Right lung (tissue), 5 donors: ENCODE measurements around the gene CCNA2. TPM values are rescaled to one million over a fixed set of nuclear protein-coding genes. Genes with fewer than 3 reads are reported as not detected.

ENCODE experiments used
- DNase-seq, 2 donors: peaks; one replicate each; pipeline ENCODE4 v3.0.0-alpha.2; 2013
- polyA plus RNA-seq, 5 donors: library from polyadenylated mRNA; unstranded; fragments of 120-200 nt; gene quantifications; one replicate each; pipeline versions ENCODE4 v1.2.1 to v1.2.3, GENCODE V29; 2013; ENCODE audit warnings: inconsistent platforms in 1 of 5, low replicate concordance in 1 of 5; ENCODE audit not compliant: insufficient read length in 5 of 5, insufficient read depth in 1 of 5

The CCNA2 gene
- polyA plus RNA-seq, 5 donors: 22.5 to 75.7 (median 39.3) TPM

DNA sequence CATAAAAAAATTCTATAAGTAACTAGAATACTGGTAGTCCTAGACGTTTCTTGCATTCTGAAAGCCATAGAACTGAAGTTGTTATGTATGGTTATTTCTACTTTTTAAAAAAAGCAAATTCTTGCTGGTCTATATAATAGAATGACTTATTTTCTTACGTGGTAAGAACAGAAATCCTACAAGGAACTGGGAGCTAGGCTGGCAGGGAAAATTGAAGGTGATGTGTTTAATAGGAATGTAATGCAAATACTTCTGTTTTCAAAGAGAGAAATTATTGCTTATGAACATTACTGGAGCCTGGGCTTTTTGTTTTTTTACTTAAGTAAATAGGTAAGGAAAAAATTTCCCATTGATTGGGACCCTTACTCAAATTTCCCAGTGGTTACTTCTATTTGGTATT lies 8.9 kb downstream of the CCNA2 start:
- DNase-seq: no peak

DNA sequence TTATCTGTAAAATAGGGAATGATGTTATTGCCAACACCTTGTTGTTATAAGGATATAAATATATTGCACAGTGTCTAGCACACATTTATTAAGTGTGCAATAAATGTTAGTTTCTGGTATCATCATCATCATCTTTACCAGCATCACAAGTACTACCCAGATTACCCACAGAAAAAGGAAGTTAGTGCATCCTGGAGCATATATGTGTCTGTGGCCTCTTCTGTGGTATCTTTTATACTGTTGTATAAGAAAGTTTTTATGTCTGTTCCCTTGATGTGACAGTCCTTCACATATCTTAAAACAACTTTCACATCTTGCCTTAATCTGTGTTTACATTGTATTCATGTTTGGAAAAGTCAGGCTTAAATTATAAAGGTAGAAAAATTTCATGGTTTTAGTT lies 12.6 kb downstream of the CCNA2 start:
- no peak for DNase-seq

DNA sequence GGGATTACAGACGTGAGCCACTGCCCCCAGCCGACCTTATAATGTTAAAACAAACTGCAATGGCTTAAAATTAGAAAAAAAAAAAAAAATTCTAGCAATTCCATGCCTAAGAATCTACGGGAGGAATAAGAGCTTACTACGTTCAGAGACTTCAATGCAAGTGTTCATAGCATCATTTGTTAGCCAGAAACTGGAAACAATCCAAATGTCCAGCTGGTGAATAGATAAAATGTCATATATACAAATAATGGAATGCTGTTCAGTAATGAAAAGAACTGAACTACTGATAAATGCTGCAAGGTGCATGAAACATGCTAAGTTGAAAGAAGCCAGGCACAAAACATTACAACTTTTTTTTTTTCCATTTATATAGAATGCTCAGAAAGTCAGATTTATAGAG lies 17.3 kb downstream of the CCNA2 start:
- DNase-seq: no peak

DNA sequence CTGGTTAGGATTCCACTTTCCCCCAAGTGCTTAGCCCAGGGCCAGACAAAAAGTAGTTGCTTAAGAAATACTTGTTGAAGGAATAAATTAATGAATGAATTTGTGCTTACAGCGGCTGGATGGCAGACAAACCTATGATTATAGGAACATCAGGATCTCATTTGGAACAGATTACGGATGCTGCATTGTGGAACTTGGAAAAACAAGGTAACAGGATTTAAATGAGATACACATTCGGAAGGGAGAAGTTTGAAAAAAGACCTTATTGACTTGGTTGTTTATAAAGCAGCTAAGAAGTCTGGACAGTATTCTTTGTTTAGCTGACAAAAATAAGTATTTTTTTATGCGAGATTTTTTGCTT lies 22.0 kb downstream of the CCNA2 start:
- no peak for DNase-seq

DNA sequence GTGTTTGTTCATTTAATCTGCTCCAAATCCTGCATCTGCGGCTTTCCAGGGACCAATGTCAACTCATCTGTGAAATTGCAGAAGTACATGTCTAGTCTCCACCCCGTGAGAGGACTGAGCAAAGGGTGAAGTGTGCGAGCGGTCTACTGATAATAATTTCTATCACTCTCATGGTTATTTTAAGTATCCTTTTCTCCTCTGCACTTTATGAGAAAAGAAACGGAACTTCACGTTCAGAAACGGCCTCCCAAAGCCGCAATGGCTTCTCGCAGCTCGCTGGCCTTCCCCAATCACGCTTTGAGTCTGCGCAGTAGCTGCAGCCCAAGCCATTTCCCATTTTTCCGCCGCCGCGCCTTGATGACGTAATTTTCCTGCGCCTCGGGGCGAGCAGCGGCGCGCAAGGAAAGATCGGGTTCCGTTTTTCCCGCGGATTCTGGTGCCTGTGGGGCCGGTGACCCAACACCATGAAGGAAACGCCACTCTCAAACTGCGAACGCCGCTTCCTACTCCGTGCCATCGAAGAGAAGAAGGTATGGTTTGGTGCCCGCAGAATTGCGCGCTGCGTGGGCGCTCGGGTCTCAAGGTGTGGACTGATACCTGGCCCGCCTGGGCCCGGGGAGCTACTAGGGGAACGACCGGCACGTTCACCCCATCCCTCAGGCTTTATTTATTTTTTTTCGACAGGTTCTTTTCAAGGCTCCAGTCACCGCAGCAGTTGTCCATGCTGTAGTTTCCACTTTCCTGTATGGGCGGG lies 22.5 kb downstream of the CCNA2 start, which contains the start of gene EXOSC9:
TSS of gene EXOSC9 (plus strand) at position 363 of the 754 bp plus-strand sequence. CDS start at position 465, 102 bp downstream.
- DNase-seq: peak; percentile 95

DNA sequence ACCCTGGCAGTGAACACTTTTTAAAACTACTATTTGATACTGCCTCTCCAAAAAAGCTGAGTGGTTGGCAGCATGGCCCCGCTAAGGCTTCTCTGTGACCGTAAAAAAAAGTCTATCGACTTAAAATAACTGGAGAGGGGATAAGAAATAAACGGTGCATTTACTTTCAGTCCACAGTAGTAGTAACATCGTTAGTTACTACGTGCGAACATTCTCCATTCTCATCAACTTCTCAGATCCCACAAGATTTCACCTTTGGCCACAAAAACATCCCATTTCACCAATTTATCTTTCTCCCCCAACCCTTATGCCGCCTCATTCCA lies 23.1 kb downstream of the CCNA2 start:
- no peak for DNase-seq

DNA sequence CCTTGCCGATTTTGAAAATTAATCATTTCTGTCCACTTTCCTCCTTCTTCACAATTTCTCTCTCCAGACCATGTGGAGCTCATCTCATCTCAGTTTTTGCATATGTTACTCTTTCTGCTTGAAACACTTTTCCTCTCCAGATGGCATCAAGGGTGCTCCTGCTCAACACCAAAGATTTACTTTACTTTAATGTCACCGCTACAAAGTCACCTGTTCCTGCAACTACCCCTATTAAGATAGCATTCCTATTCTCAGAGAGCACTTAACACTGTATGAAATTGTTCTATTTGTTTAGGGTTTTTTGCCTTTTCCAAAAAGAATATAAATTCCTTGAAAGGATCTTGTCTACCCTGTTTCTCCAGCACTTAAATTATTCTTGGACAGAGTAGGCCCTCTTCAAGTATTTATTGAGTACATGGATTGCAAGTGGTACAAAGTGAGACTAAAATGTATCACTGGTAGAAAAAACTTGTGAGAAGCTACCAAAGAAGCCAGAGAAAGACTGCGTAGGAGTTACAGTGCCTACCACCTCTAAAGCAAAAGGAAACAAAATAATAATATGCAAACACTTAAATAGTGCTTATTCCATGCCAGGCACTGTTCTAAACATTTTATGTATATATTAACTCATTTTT lies 23.7 kb downstream of the CCNA2 start:
- DNase-seq: no peak

DNA sequence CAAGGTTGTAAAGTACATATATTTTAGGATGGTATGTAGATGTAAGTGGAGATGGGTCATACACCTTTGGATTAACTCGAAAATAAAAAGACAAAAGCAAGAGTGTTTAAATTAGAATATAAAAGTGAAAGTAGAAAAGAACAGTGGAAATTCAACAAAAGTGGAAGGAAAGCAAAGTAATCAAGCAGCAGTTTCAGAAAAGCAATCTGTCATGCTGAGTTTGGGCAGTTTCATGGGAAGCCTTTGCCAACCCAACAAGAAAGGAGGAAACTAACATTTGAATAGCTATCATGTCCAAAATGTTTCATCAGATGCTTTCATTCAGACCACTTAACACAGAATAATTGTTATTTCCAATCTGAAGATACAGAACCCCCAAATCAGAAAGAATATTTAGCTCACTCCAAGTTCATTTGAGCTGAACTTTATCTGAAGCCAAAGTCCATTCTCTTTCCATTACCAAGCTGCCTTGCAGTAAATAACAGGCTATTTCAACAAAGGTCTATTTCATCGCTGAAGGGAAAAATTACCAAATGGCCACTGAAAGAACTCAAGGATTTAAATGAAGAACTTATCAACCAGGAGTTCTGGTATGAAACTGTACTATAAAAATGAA lies 24.4 kb downstream of the CCNA2 start:
- DNase-seq: no peak

DNA sequence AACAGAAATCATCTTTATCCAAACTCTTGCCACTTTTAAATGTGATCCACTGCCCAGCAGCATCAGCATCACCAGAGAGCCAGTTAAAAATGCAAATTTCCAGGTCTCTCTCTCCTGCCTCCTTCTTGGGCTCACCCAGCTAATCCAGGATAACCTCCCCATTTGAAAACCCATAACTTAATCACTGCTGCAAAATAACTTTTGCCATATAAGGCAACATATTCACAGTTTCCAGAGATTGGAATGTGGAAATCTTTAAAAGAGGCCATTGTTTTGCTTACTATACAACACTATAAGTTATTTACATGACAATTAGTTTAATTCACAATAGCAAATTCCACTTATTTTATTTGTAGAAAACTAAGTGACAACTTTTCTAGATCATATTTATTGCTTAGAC lies 27.4 kb downstream of the CCNA2 start:
- no peak for DNase-seq

DNA sequence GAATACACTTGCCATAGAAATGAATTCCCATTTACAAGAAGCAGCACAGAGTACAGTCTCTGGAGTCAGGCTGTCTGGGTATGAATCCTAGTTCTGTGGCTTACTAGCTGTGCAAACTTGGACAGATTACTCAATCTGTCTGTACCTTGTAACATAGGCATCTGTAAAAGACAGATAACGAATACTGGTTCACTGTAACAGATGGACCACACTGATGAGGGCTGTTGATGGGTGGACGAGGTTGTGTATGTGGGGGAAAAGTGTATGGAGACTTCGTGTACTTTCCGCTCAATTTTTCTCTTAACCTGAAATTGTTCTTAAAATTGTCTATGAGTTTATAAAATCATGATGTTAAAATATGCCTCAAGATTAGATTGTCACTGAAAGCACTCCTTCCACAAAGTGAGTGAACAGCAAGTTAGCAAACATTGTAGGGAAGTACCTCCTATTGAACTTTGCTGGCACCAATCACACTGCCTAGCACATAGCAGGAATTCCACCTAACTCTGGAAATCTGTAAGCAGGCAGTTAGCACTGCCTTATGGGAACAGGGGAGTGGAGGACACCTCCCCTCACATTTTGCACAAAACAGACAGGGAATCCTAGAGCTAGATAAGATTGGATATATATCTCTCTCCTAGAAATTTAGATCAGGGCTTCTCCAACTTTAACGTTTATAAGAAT lies 29.0 kb downstream of the CCNA2 start:
- DNase-seq: no peak

DNA sequence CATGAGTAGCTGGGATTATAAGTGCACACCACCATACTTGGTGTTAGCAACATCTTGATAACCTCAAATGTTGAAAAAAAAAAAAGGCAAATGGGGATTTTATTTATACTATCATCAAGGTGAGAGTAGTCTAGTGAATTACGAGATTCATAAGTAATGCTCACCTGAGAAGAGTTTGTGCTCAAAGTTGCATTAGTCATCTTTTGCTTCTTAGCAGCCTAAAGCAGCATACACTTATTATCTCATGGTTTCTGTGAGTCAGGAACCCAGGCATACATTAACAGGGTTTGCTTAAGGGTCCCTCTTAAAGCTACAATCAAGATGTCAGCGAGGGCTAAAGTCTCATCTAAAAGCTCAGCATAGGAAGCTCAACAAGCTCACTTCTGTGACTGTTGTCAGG lies 30.7 kb downstream of the CCNA2 start:
- DNase-seq: no peak

DNA sequence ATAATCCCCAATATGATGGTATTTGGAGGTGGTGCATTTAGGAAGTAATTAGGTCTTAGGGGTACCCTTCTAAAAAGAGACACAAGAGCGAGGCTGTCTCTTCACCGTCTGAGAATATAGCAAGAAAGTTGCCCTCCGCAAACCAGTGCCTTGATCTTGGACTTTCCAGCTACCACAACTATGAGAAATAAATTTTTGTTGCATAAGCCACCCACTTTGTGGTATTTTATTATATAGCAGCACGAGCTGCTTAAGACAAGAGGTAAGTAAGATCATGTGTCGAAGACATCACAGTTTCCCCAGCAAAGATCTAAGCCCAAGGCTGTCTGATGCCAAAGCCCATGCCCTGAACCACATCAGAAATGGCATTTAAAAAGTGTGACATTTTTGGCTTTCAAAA lies 32.2 kb downstream of the CCNA2 start:
- no peak for DNase-seq

DNA sequence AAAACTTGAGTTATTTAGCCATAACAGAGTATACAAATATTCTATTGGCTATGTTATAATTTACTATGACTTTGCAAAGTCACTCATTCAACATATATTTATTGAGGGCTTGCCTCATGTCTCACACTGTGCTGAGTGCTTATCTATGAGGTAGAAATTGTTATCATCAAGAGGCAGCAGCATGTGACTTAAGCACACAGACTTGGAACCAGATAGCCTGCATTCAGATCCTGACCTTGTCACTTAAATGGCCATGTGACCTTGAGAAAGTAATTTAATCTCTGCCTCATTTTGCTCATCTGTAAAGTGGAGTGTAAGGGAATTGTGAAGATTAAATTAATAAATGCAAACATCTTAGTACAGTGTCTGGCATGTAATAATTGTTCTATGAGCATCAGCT lies 32.7 kb downstream of the CCNA2 start:
- no peak for DNase-seq

DNA sequence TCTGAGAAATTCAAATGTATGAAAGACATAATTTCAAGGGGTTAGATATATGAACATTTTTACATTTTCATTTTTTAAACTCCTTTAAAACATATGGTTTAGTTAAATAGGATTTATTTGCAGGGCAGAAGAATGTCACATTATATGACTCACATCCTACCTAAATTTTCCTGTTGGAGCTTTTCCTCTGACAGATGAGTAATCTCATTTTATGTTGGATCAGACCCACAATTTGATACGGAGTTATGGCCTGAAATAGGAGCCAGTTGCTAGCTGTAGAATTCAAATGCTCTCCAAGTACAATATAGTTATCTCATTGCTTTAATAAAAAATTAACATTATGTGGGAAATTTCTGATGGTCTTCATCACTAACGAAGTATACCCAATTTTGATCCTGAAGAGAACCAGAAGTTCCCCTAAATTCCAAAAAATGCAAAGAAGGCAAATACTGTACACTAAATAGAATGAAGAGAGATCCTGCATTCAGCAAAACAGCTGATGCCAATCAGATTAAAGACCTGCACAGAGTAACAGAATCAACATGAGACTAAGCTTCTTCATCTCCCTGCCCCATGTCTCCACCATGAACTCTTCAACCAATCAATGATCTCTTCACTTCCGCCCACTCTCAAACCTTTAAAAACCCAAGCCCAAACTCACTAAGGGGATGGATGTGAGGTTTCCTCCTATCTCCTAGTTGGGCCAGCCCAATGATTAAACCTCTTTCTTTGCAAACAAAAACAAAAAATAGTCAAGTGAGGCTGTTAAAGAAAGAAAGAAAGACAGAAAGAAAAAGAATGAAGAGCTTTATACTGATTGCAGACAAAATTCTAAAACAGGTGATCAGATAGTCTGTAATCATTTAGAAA lies 33.5 kb downstream of the CCNA2 start:
- DNase-seq: no peak

DNA sequence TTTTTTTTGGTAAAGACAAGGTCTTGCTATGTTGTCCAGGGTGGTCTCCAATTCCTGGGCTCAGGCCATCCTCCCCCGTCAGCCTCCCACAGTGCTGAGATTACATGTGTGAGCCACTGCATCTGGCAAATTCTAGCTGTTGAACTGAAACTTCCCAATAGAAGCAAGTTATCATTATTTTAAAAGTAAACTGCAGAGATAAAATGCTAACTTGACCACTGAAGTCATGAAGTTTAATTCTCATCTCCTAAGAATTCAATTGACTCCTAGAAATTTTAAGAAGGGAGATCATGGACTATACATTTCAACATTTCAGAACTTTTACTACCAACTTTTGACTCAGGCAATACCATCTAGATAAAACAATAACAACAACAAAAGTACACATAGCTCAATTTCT lies 34.2 kb downstream of the CCNA2 start:
- DNase-seq: no peak

DNA sequence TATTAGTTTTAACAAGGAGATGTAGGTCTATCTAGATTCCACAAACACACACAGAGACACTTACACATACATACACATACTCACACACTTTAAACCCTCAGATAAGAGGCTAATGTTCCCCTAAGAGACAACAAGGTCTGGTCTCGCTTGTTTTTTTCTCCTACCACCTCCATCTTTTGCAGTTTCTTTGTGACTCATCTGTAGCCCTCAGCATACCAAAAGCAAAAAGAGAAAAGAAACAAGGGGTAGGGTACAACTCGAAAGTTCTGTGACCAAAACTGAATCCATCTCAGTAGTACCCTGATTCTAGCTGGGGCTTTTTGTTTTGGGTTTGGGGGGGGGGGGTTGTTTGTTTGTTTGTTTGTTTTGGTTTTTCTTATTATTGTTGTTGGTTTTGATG lies 34.8 kb downstream of the CCNA2 start:
- DNase-seq: no peak

DNA sequence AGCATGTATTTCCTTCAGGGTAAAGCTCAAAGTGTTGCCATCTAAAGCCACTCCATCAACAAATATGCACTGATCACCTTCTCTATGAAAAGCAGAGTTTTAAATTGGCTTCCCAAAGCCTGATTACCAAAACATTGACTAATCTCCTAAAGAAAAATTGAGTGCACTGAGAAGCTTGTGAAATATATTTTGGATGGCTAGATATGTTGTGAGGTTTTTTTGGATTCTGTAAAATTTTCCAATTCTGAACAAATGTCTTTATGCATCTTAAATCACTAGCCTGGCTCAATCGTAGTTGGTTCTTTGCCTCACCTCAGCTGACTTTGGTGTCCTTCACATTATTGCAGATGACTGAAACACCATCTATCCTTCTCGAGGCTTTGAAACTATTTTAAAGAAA lies 37.5 kb downstream of the CCNA2 start:
- DNase-seq: no peak

DNA sequence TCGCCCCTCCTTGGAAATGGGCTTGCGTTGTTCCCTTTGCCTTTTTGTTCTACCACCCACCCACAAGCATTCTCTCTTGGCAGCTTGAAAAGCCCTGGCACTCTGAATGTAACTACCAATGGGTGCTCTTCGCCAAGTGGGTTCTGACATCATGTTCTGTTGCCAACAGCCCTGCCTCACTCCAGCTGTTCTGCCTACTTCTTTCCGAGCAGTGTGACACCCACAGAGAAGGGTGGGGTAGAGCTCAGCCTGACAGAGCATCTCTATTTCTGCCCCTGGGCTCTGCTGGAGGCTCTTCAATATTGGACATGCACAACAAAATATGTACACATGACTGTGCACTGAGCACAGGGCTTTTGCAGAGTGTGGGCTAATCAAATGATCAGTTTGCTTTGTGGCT lies 38.2 kb downstream of the CCNA2 start:
- no peak for DNase-seq

DNA sequence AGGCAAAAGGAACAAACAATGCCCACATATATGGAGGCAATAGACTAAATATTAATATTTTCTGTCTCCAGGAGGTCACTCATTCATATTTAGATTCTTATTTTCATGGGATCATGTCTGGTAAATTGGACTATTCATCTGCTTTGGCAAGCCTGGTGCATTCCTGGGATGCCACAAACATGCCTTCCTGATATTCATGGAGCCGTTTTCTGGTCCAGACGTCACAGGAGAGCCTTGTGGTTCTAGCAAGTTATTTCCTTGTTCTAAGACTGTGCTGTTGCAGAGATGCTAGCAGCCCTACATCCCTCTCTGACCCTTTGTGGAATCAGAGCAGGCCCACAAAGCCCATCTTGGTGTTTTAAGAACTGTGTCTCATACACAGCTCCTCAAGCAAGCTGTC lies 38.7 kb downstream of the CCNA2 start:
- DNase-seq: no peak

DNA sequence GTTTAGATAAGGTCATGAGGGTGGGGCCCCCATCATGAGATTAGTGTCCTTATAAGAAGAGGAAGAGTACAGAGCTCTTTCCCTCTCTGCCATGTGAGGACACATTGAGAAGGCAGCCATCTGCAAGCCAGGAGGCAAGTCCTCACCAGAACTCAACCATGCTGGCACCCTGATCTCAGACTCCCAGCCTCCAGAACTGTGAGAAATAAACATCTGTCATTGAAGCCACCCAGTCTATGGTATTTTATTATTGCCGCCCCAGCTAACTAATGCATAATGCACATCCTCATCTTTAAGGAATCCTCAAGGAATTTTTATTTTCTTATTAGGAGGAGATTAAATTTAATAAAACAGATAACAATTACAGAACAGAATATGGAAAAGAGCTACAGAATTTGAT lies 39.3 kb downstream of the CCNA2 start:
- no peak for DNase-seq

DNA sequence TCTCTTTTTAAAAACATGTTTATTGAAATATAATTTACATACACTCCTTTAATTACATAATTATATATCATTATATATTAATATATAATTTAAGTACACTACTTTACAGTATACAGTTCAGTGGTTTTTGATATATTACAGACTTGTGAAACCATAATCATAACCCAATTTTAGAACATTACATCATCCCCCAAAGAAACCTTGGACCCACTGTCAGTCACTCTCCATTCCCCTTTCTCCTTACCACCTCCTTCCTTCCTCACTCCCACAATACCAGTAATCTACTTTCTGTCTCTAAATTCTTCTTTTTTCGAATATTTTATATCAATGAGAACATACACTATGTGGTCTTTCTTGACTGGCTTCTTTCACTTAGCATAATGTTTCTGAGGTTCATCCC lies 40.5 kb downstream of the CCNA2 start:
- no peak for DNase-seq
